K562 (cell line): ENCODE data around the gene DIPK1B. TPM values are rescaled to one million over a fixed set of nuclear protein-coding genes. Genes with fewer than 3 reads are reported as not detected.
A peak's percentile ranks its signal among the peaks of the same experiment; 100 is the strongest.

Source experiments
- ATAC-seq: fragments of 200-7000 bp; cut with Tn5 transposase; 3 replicates; pipeline ENCODE4 v1.9.1; 2020; ENCODE audit warnings: moderate library complexity
- BruUV-seq: library from RNA; stranded (reverse); fragments of 400-500 nt; replicated peaks from 2 replicates; lab custom pipeline; 2021; lab: Mats Ljungman, UMichigan
- CTCF ChIA-PET: fragments of 300-600 bp; formaldehyde crosslinking; extraction: SDS; loops from one replicate; lab custom pipeline; 2021; ENCODE audit warnings: low intra/inter-chr PET ratio; lab: Yijun Ruan, JAX
- POLR2A ChIA-PET: fragments of 300-600, 350-650 bp; sonication (Branson Sonifier 250); formaldehyde crosslinking; extraction: SDS; loops from one replicate; lab custom pipeline; 2021; ENCODE audit warnings: antibody characterized with exemption, inconsistent platforms; lab: Yijun Ruan, JAX
- DNase-seq, 4 experiments: peaks; one replicate each; pipeline versions ENCODE4 v3.0.0 to v3.0.0-alpha.2; 2011 to 2018; ENCODE audit warnings: low spot score in 3 of 4, mixed read lengths in 3 of 4; ENCODE audit errors: extremely low read depth in 1 of 4
- FAIRE-seq: peaks from 2 replicates; lab custom pipeline; 2011; peaks lifted over from hg19 to GRCh38; lab: Jason Lieb, UNC
- H2AFZ ChIP-seq: 2 replicates; pipeline ENCODE4 v1.6.0; 2011; ENCODE audit warnings: low read depth, low read length, control low read depth, inconsistent platforms
- H3K27ac ChIP-seq: fragments of 200-600 bp; 3 replicates; pipeline ENCODE4 v1.8.0; 2011; ENCODE audit warnings: low read depth, mild to moderate bottlenecking, control low read depth, inconsistent platforms, low read length, moderate library complexity, mixed read lengths; ENCODE audit errors: extremely low read depth
- H3K27me3 ChIP-seq, 2 experiments: fragments of 300-600 bp in 1 of 2; 2 replicates in 1 of 2; 3 replicates in 1 of 2; pipeline versions ENCODE4 v1.6.0 to v1.8.0; 2011; ENCODE audit warnings: inconsistent platforms in 2 of 2, low read length in 2 of 2, mild to moderate bottlenecking in 1 of 2, mixed read lengths in 1 of 2, moderate library complexity in 1 of 2; ENCODE audit not compliant: control insufficient read depth in 2 of 2, insufficient read depth in 2 of 2
- H3K36me3 ChIP-seq: fragments of 300-600 bp; 3 replicates; pipeline ENCODE4 v1.8.0; 2011; ENCODE audit warnings: mild to moderate bottlenecking, low read length, inconsistent platforms; ENCODE audit not compliant: control insufficient read depth, insufficient read depth
- H3K4me1 ChIP-seq, 2 experiments: fragments of 200-600 bp in 1 of 2; replicated peaks in 1 of 2; 2 replicates in 1 of 2; 3 replicates in 1 of 2; pipeline versions ENCODE4 v1.5.1 to v1.8.0; 2011; ENCODE audit warnings: inconsistent platforms in 2 of 2, low read length in 2 of 2, mild to moderate bottlenecking in 1 of 2, mixed read lengths in 1 of 2, moderate library complexity in 1 of 2; ENCODE audit not compliant: control insufficient read depth in 2 of 2, insufficient read depth in 2 of 2
- H3K4me2 ChIP-seq: 2 replicates; pipeline ENCODE4 v1.6.1; 2011; ENCODE audit warnings: low read length, control low read depth, inconsistent platforms, mixed read lengths; ENCODE audit not compliant: insufficient read depth
- H3K4me3 ChIP-seq: fragments of 200-600 bp; sonication (generic), shearing (Covaris generic); 2 replicates; pipeline ENCODE4 v1.5.1; 2016; ENCODE audit warnings: control low read depth, inconsistent platforms
- H3K79me2 ChIP-seq: fragments of 200-600 bp; 3 replicates; pipeline ENCODE4 v1.8.0; 2011; ENCODE audit warnings: low read length, inconsistent platforms; ENCODE audit not compliant: control insufficient read depth, insufficient read depth
- H3K9ac ChIP-seq, 2 experiments: 2 replicates each; pipeline versions ENCODE4 v1.6.0 to v1.6.1; 2011; ENCODE audit warnings: low read depth in 2 of 2, low read length in 2 of 2, control low read depth in 1 of 2, inconsistent platforms in 1 of 2, mild to moderate bottlenecking in 1 of 2, mixed read lengths in 1 of 2; ENCODE audit not compliant: insufficient read depth in 1 of 2
- H3K9me1 ChIP-seq: one replicate; pipeline ENCODE4 v1.6.0; 2011; ENCODE audit warnings: inconsistent platforms, mild to moderate bottlenecking, low read length, moderate library complexity; ENCODE audit not compliant: control insufficient read depth, insufficient read depth
- H3K9me3 ChIP-seq: replicated peaks from 2 replicates; pipeline ENCODE4 v1.5.1; 2011; ENCODE audit warnings: low read depth, low read length, inconsistent platforms; ENCODE audit not compliant: control insufficient read depth, insufficient read depth
- H4K20me1 ChIP-seq: replicated peaks from 2 replicates; pipeline ENCODE4 v1.6.1; 2011; ENCODE audit warnings: low read length, inconsistent platforms, mixed read lengths; ENCODE audit not compliant: control insufficient read depth, insufficient read depth
- ATF1 ChIP-seq, 2 experiments: fragments of 450-650 bp in 1 of 2; IDR thresholded peaks; 2 replicates each; pipeline ENCODE4 v1.6.1; 2016; ENCODE audit warnings: missing compliant biosample characterization in 1 of 2, missing genetic modification characterization in 1 of 2
- CREB3 ChIP-seq: fragments of 450-650 bp; conservative IDR thresholded peaks from 2 replicates; pipeline ENCODE4 v1.6.1; 2016; ENCODE audit warnings: missing genetic modification characterization, low read depth, mild to moderate bottlenecking, missing compliant biosample characterization, moderate library complexity
- ESRRA ChIP-seq: fragments of 450-650 bp; IDR thresholded peaks from 2 replicates; pipeline ENCODE4 v1.6.1; 2014; ENCODE audit warnings: low read depth, mild to moderate bottlenecking, moderate library complexity, borderline replicate concordance
- ETS1 ChIP-seq: conservative IDR thresholded peaks from 2 replicates; pipeline ENCODE4 v1.6.1; 2011; ENCODE audit warnings: low read depth, mild to moderate bottlenecking, low read length; ENCODE audit not compliant: control insufficient read depth
- ETS2 ChIP-seq: IDR thresholded peaks from 2 replicates; pipeline ENCODE4 v1.6.1; 2016; ENCODE audit warnings: borderline replicate concordance, missing genetic modification characterization, mild to moderate bottlenecking, moderate library complexity, missing compliant biosample characterization; ENCODE audit not compliant: poor library complexity, severe bottlenecking
- GTF2F1 ChIP-seq: IDR thresholded peaks from 2 replicates; pipeline ENCODE4 v1.6.1; 2011; ENCODE audit warnings: low read depth, low read length, improper control_type of control experiment
- HDAC6 ChIP-seq: IDR thresholded peaks from 2 replicates; pipeline ENCODE4 v1.6.1; 2012; ENCODE audit warnings: low read depth, mild to moderate bottlenecking, control low read depth, inconsistent platforms, low read length, moderate library complexity
- HEY1 ChIP-seq: fragments of 250-450 bp; sonication (Bioruptor Pico); IDR thresholded peaks from 2 replicates; pipeline ENCODE4 v1.5.0; 2020; ENCODE audit warnings: mild to moderate bottlenecking, moderate library complexity, borderline replicate concordance
- KDM1A ChIP-seq, 2 experiments: fragments of 450-650 bp; IDR thresholded peaks; 2 replicates each; pipeline ENCODE4 v1.6.1; 2016; ENCODE audit warnings: mild to moderate bottlenecking in 2 of 2
- NONO ChIP-seq, 2 experiments: fragments of 200-400 bp in 1 of 2; fragments of 450-650 bp in 1 of 2; formaldehyde crosslinking in 1 of 2; IDR thresholded peaks; 2 replicates each; pipeline ENCODE4 v1.6.1; 2017; ENCODE audit warnings: low read depth in 2 of 2, mild to moderate bottlenecking in 2 of 2, moderate library complexity in 2 of 2, low read length in 1 of 2
- POLR2B ChIP-seq: fragments of 450-650 bp; IDR thresholded peaks from 2 replicates; pipeline ENCODE4 v1.6.1; 2018; ENCODE audit warnings: low read depth; ENCODE audit not compliant: partially characterized antibody
- SP2 ChIP-seq: IDR thresholded peaks from 2 replicates; pipeline ENCODE4 v1.6.1; 2011; ENCODE audit warnings: mild to moderate bottlenecking, low read depth, low read length, moderate library complexity; ENCODE audit not compliant: poor library complexity, severe bottlenecking; ENCODE audit errors: extremely low read depth
- TGIF2 ChIP-seq: sonication (generic); formaldehyde crosslinking; IDR thresholded peaks from 2 replicates; pipeline ENCODE4 v1.8.1; 2022; ENCODE audit warnings: mild to moderate bottlenecking, missing genetic modification reagents, moderate library complexity
- ZC3H8 ChIP-seq: fragments of 450-650 bp; IDR thresholded peaks from 2 replicates; pipeline ENCODE4 v1.6.1; 2017
- ZFPM2 ChIP-seq: fragments of 250-450 bp; sonication (Bioruptor Pico); IDR thresholded peaks from 2 replicates; pipeline ENCODE4 v1.5.1; 2022; ENCODE audit warnings: mild to moderate bottlenecking
- WGBS: fragments of 100-300 bp; shearing (Covaris generic); methylation state at CpG from one replicate; pipeline ENCODE4 v1.1.6; 2016; ENCODE audit warnings: low coverage, mixed read lengths; ENCODE audit not compliant: insufficient coverage; ENCODE audit errors: missing lambda C conversion rate; 5-methylcytosine and 5-hydroxymethylcytosine counted together
- in situ Hi-C: fragments of 300-500 bp; cut with MboI; formaldehyde crosslinking; loops from 4 replicates; pipeline ENCODE4 v1.15.0; 2018; ENCODE audit warnings: inconsistent platforms, mixed read lengths
- intact Hi-C: fragments of 100-400 bp; cut with micrococcal nuclease; formaldehyde crosslinking; loops from 2 replicates; pipeline ENCODE4 v1.14.2; 2022
- polyA plus RNA-seq, 8 experiments: library from polyadenylated mRNA; depleted of rRNA in 4 of 8; stranded (reverse) in 5 of 8; unstranded in 3 of 8; fragments of >200 nt; fragmentation: Nextera tagmentation in 2 of 8; fragmentation: Illumina TruSeq in 1 of 8; extraction: Ambion mirVana in 2 of 8; extraction: Trizol in 1 of 8; gene quantifications; 2 replicates each; pipeline versions ENCODE4 v1.2.1 to v1.2.3, GENCODE V29; 2011 to 2014; ENCODE audit warnings: inconsistent platforms in 1 of 8, missing spikeins in 1 of 8
- total RNA-seq, 7 experiments: library from RNA; depleted of rRNA in 6 of 7; stranded (reverse); fragments of >200 nt in 6 of 7; fragmentation: Illumina TruSeq in 2 of 7; extraction: Trizol in 2 of 7; gene quantifications; 2 replicates each; pipeline versions ENCODE4 v1.2.1 to v1.2.3, GENCODE V29; 2011 to 2021; ENCODE audit warnings: low replicate concordance in 1 of 7
- TF ChIP-seq, protein P1 (sequence below), 2 experiments: fragments of 450-650 bp in 1 of 2; IDR thresholded peaks; 2 replicates each; pipeline ENCODE4 v1.6.1; 2011 to 2017; ENCODE audit warnings: low read depth in 2 of 2, antibody characterized with exemption in 1 of 2, borderline replicate concordance in 1 of 2, low read length in 1 of 2, mild to moderate bottlenecking in 1 of 2, mixed read lengths in 1 of 2; ENCODE audit not compliant: control insufficient read depth in 1 of 2

Gene DIPK1B
- total and polyA plus RNA-seq, 9 of the 15 experiments (the other 6 are each of a cell fraction or from before 2014, with no cell fraction given), result 0.08 to 22.3 (median 5.9) TPM

- no peak for FAIRE-seq
- POLR2A ChIA-PET, result no interaction called here
- CTCF ChIA-PET, result interaction anchor here (1.0 kb wide), 1 partner anchor 20 kb away, joined by 4 read pairs; no protein-coding TSS in a partner anchor
Observed at GRCh38 chr9:136765041-136765440, 52.7 kb downstream of the DIPK1B start.

More at GRCh38 chr9:136765041-136765440, 52.7 kb downstream of the DIPK1B start:
- no peak for ATAC-seq
- in situ Hi-C loops, result no loop called here
- no peak overlapping the region for H3K4me3 ChIP-seq
- H3K9me1 ChIP-seq, result no peaks in the 10 kb centered on the region
- no peak overlapping the region for H2AFZ ChIP-seq
- WGBS, result 68% methylated on average over 9 of the region's 14 CpGs
- no peak overlapping the region for H3K27ac ChIP-seq
- no peaks in the 10 kb centered on the region for H3K36me3 ChIP-seq
- H3K79me2 ChIP-seq, result no peaks in the 10 kb centered on the region
- intact Hi-C loops, result no loop called here
- no peaks in the 10 kb centered on the region for H4K20me1 ChIP-seq
- no peak for DNase-seq
- BruUV-seq, result no TSS peak
- H3K4me2 ChIP-seq, result no peak overlapping the region
- H3K4me1 ChIP-seq, result peaks cover 16 to 66% of the 10 kb centered on the region in 2 experiments; a peak in 4 of 5 replicates
- H3K9me3 ChIP-seq, result no peaks in the 10 kb centered on the region
- H3K9ac ChIP-seq, result peak overlapping the region in 1 of 2 experiments; percentile 83; a peak in 2 of 4 replicates
- TF ChIP-seq TGIF2, result no peak
- TF ChIP-seq, protein P1, sequence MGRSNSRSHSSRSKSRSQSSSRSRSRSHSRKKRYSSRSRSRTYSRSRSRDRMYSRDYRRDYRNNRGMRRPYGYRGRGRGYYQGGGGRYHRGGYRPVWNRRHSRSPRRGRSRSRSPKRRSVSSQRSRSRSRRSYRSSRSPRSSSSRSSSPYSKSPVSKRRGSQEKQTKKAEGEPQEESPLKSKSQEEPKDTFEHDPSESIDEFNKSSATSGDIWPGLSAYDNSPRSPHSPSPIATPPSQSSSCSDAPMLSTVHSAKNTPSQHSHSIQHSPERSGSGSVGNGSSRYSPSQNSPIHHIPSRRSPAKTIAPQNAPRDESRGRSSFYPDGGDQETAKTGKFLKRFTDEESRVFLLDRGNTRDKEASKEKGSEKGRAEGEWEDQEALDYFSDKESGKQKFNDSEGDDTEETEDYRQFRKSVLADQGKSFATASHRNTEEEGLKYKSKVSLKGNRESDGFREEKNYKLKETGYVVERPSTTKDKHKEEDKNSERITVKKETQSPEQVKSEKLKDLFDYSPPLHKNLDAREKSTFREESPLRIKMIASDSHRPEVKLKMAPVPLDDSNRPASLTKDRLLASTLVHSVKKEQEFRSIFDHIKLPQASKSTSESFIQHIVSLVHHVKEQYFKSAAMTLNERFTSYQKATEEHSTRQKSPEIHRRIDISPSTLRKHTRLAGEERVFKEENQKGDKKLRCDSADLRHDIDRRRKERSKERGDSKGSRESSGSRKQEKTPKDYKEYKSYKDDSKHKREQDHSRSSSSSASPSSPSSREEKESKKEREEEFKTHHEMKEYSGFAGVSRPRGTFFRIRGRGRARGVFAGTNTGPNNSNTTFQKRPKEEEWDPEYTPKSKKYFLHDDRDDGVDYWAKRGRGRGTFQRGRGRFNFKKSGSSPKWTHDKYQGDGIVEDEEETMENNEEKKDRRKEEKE (IDR thresholded peaks at IDR 0.05; ENCODE audit: borderline replicate concordance in 1 of 2, control insufficient read depth in 1 of 2, low read depth in 2 of 2, low read length in 1 of 2), result no peak
- no peak for TF ChIP-seq ESRRA
- no peak for TF ChIP-seq POLR2B
- no peak for TF ChIP-seq ETS1
- no peak for TF ChIP-seq NONO (IDR thresholded peaks at IDR 0.05; ENCODE audit: low read depth in 2 of 2, low read length in 1 of 2)
- no peak for TF ChIP-seq ZFPM2 (CRISPR knock-in tag)
- TF ChIP-seq ZC3H8, result no peak
- no peak for TF ChIP-seq SP2
- no peak for TF ChIP-seq KDM1A (IDR thresholded peaks at IDR 0.05)
- no peak for TF ChIP-seq CREB3 (tag)
- TF ChIP-seq HEY1 (CRISPR knock-in tag), result no peak
- no peak for TF ChIP-seq ATF1 (CRISPR knock-in tag; IDR thresholded peaks at IDR 0.05)
- TF ChIP-seq ATF1 (tag; IDR thresholded peaks at IDR 0.05), result no peak
- TF ChIP-seq ETS2 (tag), result no peak
- no peak for TF ChIP-seq GTF2F1
- TF ChIP-seq HDAC6, result no peak
- H3K27me3 ChIP-seq, result peaks cover 0 to 5% of the 10 kb centered on the region in 2 experiments; a peak in 1 of 5 replicates
